Measurements from ENCODE around the gene CD163L1. TPM values are rescaled to one million over a fixed set of nuclear protein-coding genes. Genes with fewer than 3 reads are reported as not detected.

The CD163L1 gene
- total and polyA plus RNA-seq, 2 of the 8 experiments (the other 6 are each of a cell fraction or from before 2014, with no cell fraction given): 0.11 to 0.22 TPM

GRCh38 chr12:7444537-7444936 is 584 bp upstream of the CD163L1 start:
- no peak overlapping the region for H3K14ac ChIP-seq (ENCODE audit: insufficient read length)
- H3K79me2 ChIP-seq (ENCODE audit: control insufficient read depth in 1 of 2, insufficient read depth in 2 of 2, low read length in 2 of 2): no peaks in the 10 kb centered on the region
- 0 out of 7 replicates have a peak, but pooled peaks cover 0 to 2% (median 0%) of the 10 kb centered on the region in 4 experiments for H3K4me1 ChIP-seq (replicated peaks in 1 of 4; ENCODE audit: control insufficient read depth in 3 of 4, insufficient read depth in 4 of 4, low read length in 3 of 4)
- no peak overlapping the region for H3K18ac ChIP-seq (ENCODE audit: extremely low read depth, low read length)
- ChIA-PET POLR2A (ENCODE audit: partially characterized antibody) (no interaction called here), CTCF (ENCODE audit: partially characterized antibody) (interaction anchor here (1.3 kb wide), 1 partner anchor 11 kb away, joined by 4 read pairs; no protein-coding TSS in a partner anchor)
- no peaks in the 10 kb centered on the region; a peak in 1 of 7 replicates for H3K27me3 ChIP-seq (replicated peaks in 1 of 4; ENCODE audit: control insufficient read depth in 3 of 4, extremely low read depth in 1 of 4, insufficient read depth in 3 of 4, low read length in 3 of 4)
- H3K4me3 ChIP-seq (ENCODE audit: extremely low read depth in 1 of 4, insufficient read depth in 2 of 4, low read depth in 3 of 4, low read length in 4 of 4): no peak overlapping the region
- no peak overlapping the region for H2BK20ac ChIP-seq (ENCODE audit: low read length)
- H3K27ac ChIP-seq (ENCODE audit: low read depth, low read length): no peak overlapping the region
- no peaks in the 10 kb centered on the region for H3K9me3 ChIP-seq (ENCODE audit: insufficient read depth in 2 of 2, low read depth in 1 of 2, low read length in 1 of 2)
- no peak for FAIRE-seq
- no peak overlapping the region for H2BK120ac ChIP-seq (replicated peaks; ENCODE audit: low read depth, low read length)
- no peak overlapping the region for H3K23ac ChIP-seq (ENCODE audit: insufficient read length)
- no peak overlapping the region for H2BK12ac ChIP-seq (ENCODE audit: low read depth, low read length)
- H2BK15ac ChIP-seq (ENCODE audit: low read length): no peak overlapping the region
- H2BK5ac ChIP-seq (ENCODE audit: low read depth, low read length): no peak overlapping the region
- 88% methylated on average over 4 of the region's 4 CpGs; no CpG with 5 or more reads in 1 of the 2 experiments for WGBS, 2 experiments (ENCODE audit: extremely low coverage in 1 of 2, insufficient coverage in 1 of 2, insufficient read length in 1 of 2, insufficient replicate concordance in 2 of 2, low coverage in 1 of 2, low lambda C conversion rate in 2 of 2, missing lambda C conversion rate in 1 of 2)
- no peak overlapping the region for H3K4me2 ChIP-seq (ENCODE audit: insufficient read depth in 1 of 2, low read depth in 2 of 2, low read length in 2 of 2)
- H4K91ac ChIP-seq (replicated peaks; ENCODE audit: insufficient read length, low read length): no peak overlapping the region
- H3K23me2 ChIP-seq (ENCODE audit: low read depth, low read length): no peaks in the 10 kb centered on the region
- H4K20me1 ChIP-seq (replicated peaks in 1 of 2; ENCODE audit: control insufficient read depth in 1 of 2, insufficient read depth in 2 of 2, low read length in 2 of 2): no peaks in the 10 kb centered on the region
- no peak overlapping the region for H3K4ac ChIP-seq (replicated peaks; ENCODE audit: insufficient read length, low read depth, low read length)
- H4K5ac ChIP-seq (ENCODE audit: insufficient read length, low read depth, low read length): no peak overlapping the region
- H3K79me1 ChIP-seq (ENCODE audit: low read depth, low read length): no peaks in the 10 kb centered on the region
- H2AK5ac ChIP-seq (ENCODE audit: low read depth, low read length): no peak overlapping the region
- DNase-seq (ENCODE audit: low read depth in 1 of 2, low spot score in 2 of 2): no peak
- H3K56ac ChIP-seq (replicated peaks; ENCODE audit: insufficient read length, low read depth, low read length): no peak overlapping the region
- TF ChIP-seq GTF2F1 (IDR thresholded peaks at IDR 0.05; ENCODE audit: borderline replicate concordance, low read depth, low read length): no peak
- TF ChIP-seq, protein P1, sequence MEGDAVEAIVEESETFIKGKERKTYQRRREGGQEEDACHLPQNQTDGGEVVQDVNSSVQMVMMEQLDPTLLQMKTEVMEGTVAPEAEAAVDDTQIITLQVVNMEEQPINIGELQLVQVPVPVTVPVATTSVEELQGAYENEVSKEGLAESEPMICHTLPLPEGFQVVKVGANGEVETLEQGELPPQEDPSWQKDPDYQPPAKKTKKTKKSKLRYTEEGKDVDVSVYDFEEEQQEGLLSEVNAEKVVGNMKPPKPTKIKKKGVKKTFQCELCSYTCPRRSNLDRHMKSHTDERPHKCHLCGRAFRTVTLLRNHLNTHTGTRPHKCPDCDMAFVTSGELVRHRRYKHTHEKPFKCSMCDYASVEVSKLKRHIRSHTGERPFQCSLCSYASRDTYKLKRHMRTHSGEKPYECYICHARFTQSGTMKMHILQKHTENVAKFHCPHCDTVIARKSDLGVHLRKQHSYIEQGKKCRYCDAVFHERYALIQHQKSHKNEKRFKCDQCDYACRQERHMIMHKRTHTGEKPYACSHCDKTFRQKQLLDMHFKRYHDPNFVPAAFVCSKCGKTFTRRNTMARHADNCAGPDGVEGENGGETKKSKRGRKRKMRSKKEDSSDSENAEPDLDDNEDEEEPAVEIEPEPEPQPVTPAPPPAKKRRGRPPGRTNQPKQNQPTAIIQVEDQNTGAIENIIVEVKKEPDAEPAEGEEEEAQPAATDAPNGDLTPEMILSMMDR (IDR thresholded peaks at IDR 0.05; ENCODE audit: control extremely low read depth in 1 of 3, insufficient read depth in 1 of 3, low read depth in 1 of 3, low read length in 3 of 3): no peak
- no peak for TF ChIP-seq PHF8 (conservative IDR thresholded peaks at IDR 0.05; ENCODE audit: low read depth, low read length)
- no peak for TF ChIP-seq KDM1A (IDR thresholded peaks at IDR 0.05; ENCODE audit: borderline replicate concordance, low read length)
- TF ChIP-seq SAP30 (IDR thresholded peaks at IDR 0.05; ENCODE audit: insufficient read depth, insufficient replicate concordance, low read length): no peak
- TF ChIP-seq SP4 (IDR thresholded peaks at IDR 0.05; ENCODE audit: low read length): no peak
- H3K36me3 ChIP-seq (ENCODE audit: control insufficient read depth in 2 of 4, insufficient read depth in 4 of 4, low read length in 3 of 4): no peaks in the 10 kb centered on the region
- no peak overlapping the region for H2AFZ ChIP-seq (ENCODE audit: low read length)
- H3K9ac ChIP-seq (replicated peaks in 1 of 4; ENCODE audit: extremely low read depth in 1 of 4, low read depth in 3 of 4, low read length in 3 of 4): no peak overlapping the region
- H4K8ac ChIP-seq (ENCODE audit: extremely low read depth, insufficient read depth, low read length): no peak overlapping the region
